ENCODE measurements around the gene CYP2C18.

CYP2C18 gene

DNA sequence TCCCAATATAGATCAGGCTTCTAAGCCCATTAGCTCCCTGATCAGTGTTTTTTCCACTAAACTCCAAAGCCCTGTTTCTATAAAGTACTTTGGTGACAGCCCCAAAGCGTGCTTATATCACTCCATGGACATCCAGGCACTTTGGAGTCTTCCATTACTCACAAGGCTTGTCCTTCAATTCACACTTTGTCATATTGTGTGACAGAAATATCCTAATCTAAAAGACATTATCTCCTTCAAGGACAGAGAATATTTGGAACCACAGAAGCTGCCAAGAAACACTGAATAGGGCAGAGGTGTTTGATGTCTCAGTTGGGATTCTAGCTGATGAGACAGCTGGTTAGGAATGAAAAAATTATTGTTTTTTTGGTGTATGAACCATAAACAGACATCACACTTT, 97.3 kb downstream of the CYP2C18 start:
- no peak for TF ChIP-seq SIN3A (IDR thresholded peaks at IDR 0.05; ENCODE audit: borderline replicate concordance, insufficient read depth, low read length)
- TF ChIP-seq FOXP2 (optimal IDR thresholded peaks at IDR 0.05; ENCODE audit: borderline replicate concordance, extremely low read depth, extremely low read length, insufficient read depth) = no peak
- no peak for TF ChIP-seq REST (IDR thresholded peaks at IDR 0.05; ENCODE audit: insufficient read depth in 1 of 2, low read depth in 2 of 2, low read length in 2 of 2)
- no peak for TF ChIP-seq TAF1 (IDR thresholded peaks at IDR 0.05; ENCODE audit: borderline replicate concordance, insufficient read depth, low read length)
- no peak for TF ChIP-seq POLR2AphosphoS5 (IDR thresholded peaks at IDR 0.05; ENCODE audit: low read depth, low read length)

DNA sequence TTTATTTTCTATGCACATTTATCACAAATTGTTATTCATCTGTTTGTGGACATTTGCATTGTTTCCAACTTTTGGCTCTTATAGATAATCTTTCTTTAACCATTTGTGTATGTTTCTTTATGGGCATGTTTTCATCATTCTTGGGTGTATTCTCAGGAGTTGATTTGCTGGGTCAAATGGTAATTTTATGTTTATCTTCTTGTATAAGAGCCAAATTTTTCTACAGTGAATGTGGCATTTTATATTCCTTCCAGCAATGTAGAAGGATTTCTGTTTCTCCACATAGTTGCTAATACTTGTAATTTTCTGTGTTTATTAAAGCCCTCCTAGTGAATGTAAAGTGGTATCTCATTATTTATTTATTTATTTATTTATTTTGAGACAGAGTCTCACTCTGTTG, 100.7 kb downstream of the CYP2C18 start:
- TF ChIP-seq POLR2AphosphoS5 (IDR thresholded peaks at IDR 0.05; ENCODE audit: low read depth, low read length) = no peak
- TF ChIP-seq FOXP2 (optimal IDR thresholded peaks at IDR 0.05; ENCODE audit: borderline replicate concordance, extremely low read depth, extremely low read length, insufficient read depth) = no peak
- no peak for TF ChIP-seq TAF1 (IDR thresholded peaks at IDR 0.05; ENCODE audit: borderline replicate concordance, insufficient read depth, low read length)
- no peak for TF ChIP-seq SIN3A (IDR thresholded peaks at IDR 0.05; ENCODE audit: borderline replicate concordance, insufficient read depth, low read length)
- TF ChIP-seq REST (IDR thresholded peaks at IDR 0.05; ENCODE audit: insufficient read depth in 1 of 2, low read depth in 2 of 2, low read length in 2 of 2) = no peak

- TF ChIP-seq TAF1 (IDR thresholded peaks at IDR 0.05; ENCODE audit: borderline replicate concordance, insufficient read depth, low read length) (no peak), REST (IDR thresholded peaks at IDR 0.05; ENCODE audit: insufficient read depth in 1 of 2, low read depth in 2 of 2, low read length in 2 of 2) (no peak), POLR2AphosphoS5 (IDR thresholded peaks at IDR 0.05; ENCODE audit: low read depth, low read length) (no peak), SIN3A (IDR thresholded peaks at IDR 0.05; ENCODE audit: borderline replicate concordance, insufficient read depth, low read length) (no peak), FOXP2 (optimal IDR thresholded peaks at IDR 0.05; ENCODE audit: borderline replicate concordance, extremely low read depth, extremely low read length, insufficient read depth) (no peak)
Measured at GRCh38 chr10:94785211-94785610, 101.7 kb downstream of the CYP2C18 start.
